ENCODE measurements around the gene COL11A2. TPM values are rescaled to one million over a fixed set of nuclear protein-coding genes. Genes with fewer than 3 reads are reported as not detected.

COL11A2 gene
- total and polyA plus RNA-seq, 2 experiments from 2014 or later = 1.6 to 2.7 TPM

- peaks cover 19% of the 10 kb centered on the region for H3K27me3 Mint-ChIP-seq (ENCODE audit: insufficient read depth, low read depth, poor library complexity)
- H3K9me3 Mint-ChIP-seq = peaks cover 21% of the 10 kb centered on the region
- H3K4me1 Mint-ChIP-seq = peaks cover 51% of the 10 kb centered on the region
- peak overlapping the region; percentile 99 for H3K27ac ChIP-seq (ENCODE audit: low read depth)
- H3K79me2 ChIP-seq (replicated peaks; ENCODE audit: insufficient read depth) = peaks cover 47% of the 10 kb centered on the region
- H3K4me3 Mint-ChIP-seq = peak overlapping the region; percentile 99
- DNase-seq (ENCODE audit: low spot score) (peak; percentile 80), ATAC-seq (peak; percentile 3; the same call in 2 of the 3 replicates)
- peaks cover 46% of the 10 kb centered on the region for H3K36me3 Mint-ChIP-seq (ENCODE audit: low read depth)
- H3K4me3 ChIP-seq = peak overlapping the region; percentile 90
- H3K27me3 ChIP-seq (ENCODE audit: insufficient read depth) = no peaks in the 10 kb centered on the region
- H3K9me2 ChIP-seq (ENCODE audit: insufficient read depth) = no peaks in the 10 kb centered on the region
- no peaks in the 10 kb centered on the region for H3K36me3 ChIP-seq (ENCODE audit: insufficient read depth)
- H2AFZ ChIP-seq = no peak overlapping the region
- 0 out of 2 replicates have a peak, but pooled peaks cover 2% of the 10 kb centered on the region for H3F3A ChIP-seq (replicated peaks; ENCODE audit: low read depth)
- peak overlapping the region; percentile 99 for H3K27ac Mint-ChIP-seq
- H3K4me2 ChIP-seq = peak overlapping the region; percentile 82
- H3K4me1 ChIP-seq (ENCODE audit: insufficient read depth) = peaks cover 46% of the 10 kb centered on the region
- no peaks in the 10 kb centered on the region for H4K20me1 ChIP-seq (replicated peaks; ENCODE audit: insufficient read depth)
- TF ChIP-seq EZH2phosphoT487 (IDR thresholded peaks at IDR 0.05; ENCODE audit: unreplicated experiment) (no peak), CTCF (conservative IDR thresholded peaks at IDR 0.05; ENCODE audit: low read depth in 2 of 2) (peak; percentile 69 to 91)
Measured at GRCh38 chr6:33118525-33119123, 73.6 kb downstream of the COL11A2 start.

DNA sequence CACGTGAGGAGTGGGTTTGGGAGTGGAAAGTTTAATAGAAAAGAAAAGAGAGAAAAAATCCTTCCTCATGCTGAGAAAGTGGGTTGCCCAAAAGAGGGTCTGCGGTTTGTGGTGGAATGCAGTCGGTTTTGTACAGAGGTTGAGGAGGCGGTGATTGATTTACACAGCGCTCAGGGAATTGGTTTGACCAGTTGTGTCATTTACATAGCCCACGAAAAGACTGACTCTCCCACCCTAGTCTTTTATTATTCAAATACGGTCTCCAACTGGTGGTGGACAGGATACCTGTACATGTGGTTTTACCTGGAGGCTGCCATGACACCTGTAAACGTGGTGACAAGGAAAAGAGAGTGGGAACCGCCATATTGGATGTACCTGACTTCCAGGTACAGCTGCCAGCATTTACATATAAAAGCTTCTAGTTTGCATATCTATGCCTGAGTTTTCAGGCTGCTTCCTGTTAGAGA is 74.4 kb downstream of the COL11A2 start:
- Histone ChIP-seq H3K27me3 (ENCODE audit: insufficient read depth) (no peaks in the 10 kb centered on the region), H3K4me1 (ENCODE audit: insufficient read depth) (peaks cover 46% of the 10 kb centered on the region), H3K36me3 (ENCODE audit: insufficient read depth) (no peaks in the 10 kb centered on the region), H3K4me3 (peak overlapping the region; percentile 90), H2AFZ (no peak overlapping the region), H3K9me2 (ENCODE audit: insufficient read depth) (no peaks in the 10 kb centered on the region), H3K79me2 (replicated peaks; ENCODE audit: insufficient read depth) (peaks cover 40% of the 10 kb centered on the region), H3K27ac (ENCODE audit: low read depth) (peak overlapping the region; percentile 99), H3F3A (replicated peaks; ENCODE audit: low read depth) (no peaks in the 10 kb centered on the region), H4K20me1 (replicated peaks; ENCODE audit: insufficient read depth) (no peaks in the 10 kb centered on the region), H3K4me2 (peak overlapping the region; percentile 82)
- Mint-ChIP-seq H3K27ac (peak overlapping the region; percentile 99), H3K36me3 (ENCODE audit: low read depth) (peaks cover 38% of the 10 kb centered on the region), H3K27me3 (ENCODE audit: insufficient read depth, low read depth, poor library complexity) (peaks cover 17% of the 10 kb centered on the region), H3K4me1 (peaks cover 53% of the 10 kb centered on the region), H3K4me3 (peak overlapping the region; percentile 99), H3K9me3 (peaks cover 13% of the 10 kb centered on the region)
- ATAC-seq = peak; percentile 57
- DNase-seq (ENCODE audit: low spot score) = peak; percentile 85
- no peak for TF ChIP-seq EZH2 (IDR thresholded peaks at IDR 0.05; ENCODE audit: low read depth, unreplicated experiment)
- no peak for TF ChIP-seq CTCF (conservative IDR thresholded peaks at IDR 0.05; ENCODE audit: low read depth in 2 of 2)
- 0 out of 2 replicates have a peak, but pooled peaks have one; percentile 5 for TF ChIP-seq CREB1 (CRISPR knock-in tag; IDR thresholded peaks at IDR 0.05; ENCODE audit: low read depth)
- TF ChIP-seq NANOG (IDR thresholded peaks at IDR 0.05; ENCODE audit: borderline replicate concordance) = no peak
- no peak for TF ChIP-seq ZNF114 (CRISPR knock-in tag; IDR thresholded peaks at IDR 0.05)
- TF ChIP-seq EZH2phosphoT487 (IDR thresholded peaks at IDR 0.05; ENCODE audit: unreplicated experiment) = no peak
- peak; percentile 32; the same call in 1 of the 2 replicates for TF ChIP-seq POLR2AphosphoS5 (IDR thresholded peaks at IDR 0.05; ENCODE audit: low read depth)

All from GM23338 (cell line).